Stomach (tissue), 4 donors: Measurements from ENCODE around the gene RIMKLB.

Source experiments
- CTCF ChIP-seq, 7 experiments: fragments of 450-650 bp in 4 of 7; fragments of 200-600 bp in 3 of 7; sonication (generic) in 3 of 7; IDR thresholded peaks; one replicate each; pipeline ENCODE4 v1.5.1; 2016 to 2019; ENCODE audit warnings: antibody characterized with exemption in 7 of 7, control low read depth in 2 of 7, mild to moderate bottlenecking in 1 of 7
- EP300 ChIP-seq: sonication (generic); formaldehyde crosslinking; IDR thresholded peaks from one replicate; pipeline ENCODE4 v1.6.1; 2017; ENCODE audit warnings: antibody characterized with exemption
- POLR2A ChIP-seq, 4 donors: fragments of 450-650 bp; IDR thresholded peaks; one replicate each; pipeline ENCODE4 v1.6.1; 2016; ENCODE audit warnings: antibody characterized with exemption in 4 of 4, control low read depth in 2 of 4, mild to moderate bottlenecking in 1 of 4, moderate library complexity in 1 of 4

- TF ChIP-seq CTCF (IDR thresholded peaks at IDR 0.05) (no peak), POLR2A (IDR thresholded peaks at IDR 0.05) (no peak), EP300 (no peak)
Observed at GRCh38 chr12:8701046-8701660, 3.4 kb downstream of the RIMKLB start.
